Subcutaneous adipose tissue (tissue), 4 donors: ENCODE results near the gene HOXB1. TPM values are rescaled to one million over a fixed set of nuclear protein-coding genes. Genes with fewer than 3 reads are reported as not detected.

Source experiments
- total RNA-seq, 4 donors: library from RNA; depleted of rRNA; stranded (reverse); fragments of >200 nt; gene quantifications; one replicate each; pipeline ENCODE4 v1.1.0, GENCODE V29; 2016
- TF ChIP-seq, protein P1 (sequence below): fragments of 450-650 bp; IDR thresholded peaks from one replicate; pipeline ENCODE4 v1.5.1; 2016; ENCODE audit warnings: low read depth, mild to moderate bottlenecking, control low read depth, antibody characterized with exemption, moderate library complexity

HOXB1 gene
- total RNA-seq, 4 donors from 2014 or later, result not detected

DNA sequence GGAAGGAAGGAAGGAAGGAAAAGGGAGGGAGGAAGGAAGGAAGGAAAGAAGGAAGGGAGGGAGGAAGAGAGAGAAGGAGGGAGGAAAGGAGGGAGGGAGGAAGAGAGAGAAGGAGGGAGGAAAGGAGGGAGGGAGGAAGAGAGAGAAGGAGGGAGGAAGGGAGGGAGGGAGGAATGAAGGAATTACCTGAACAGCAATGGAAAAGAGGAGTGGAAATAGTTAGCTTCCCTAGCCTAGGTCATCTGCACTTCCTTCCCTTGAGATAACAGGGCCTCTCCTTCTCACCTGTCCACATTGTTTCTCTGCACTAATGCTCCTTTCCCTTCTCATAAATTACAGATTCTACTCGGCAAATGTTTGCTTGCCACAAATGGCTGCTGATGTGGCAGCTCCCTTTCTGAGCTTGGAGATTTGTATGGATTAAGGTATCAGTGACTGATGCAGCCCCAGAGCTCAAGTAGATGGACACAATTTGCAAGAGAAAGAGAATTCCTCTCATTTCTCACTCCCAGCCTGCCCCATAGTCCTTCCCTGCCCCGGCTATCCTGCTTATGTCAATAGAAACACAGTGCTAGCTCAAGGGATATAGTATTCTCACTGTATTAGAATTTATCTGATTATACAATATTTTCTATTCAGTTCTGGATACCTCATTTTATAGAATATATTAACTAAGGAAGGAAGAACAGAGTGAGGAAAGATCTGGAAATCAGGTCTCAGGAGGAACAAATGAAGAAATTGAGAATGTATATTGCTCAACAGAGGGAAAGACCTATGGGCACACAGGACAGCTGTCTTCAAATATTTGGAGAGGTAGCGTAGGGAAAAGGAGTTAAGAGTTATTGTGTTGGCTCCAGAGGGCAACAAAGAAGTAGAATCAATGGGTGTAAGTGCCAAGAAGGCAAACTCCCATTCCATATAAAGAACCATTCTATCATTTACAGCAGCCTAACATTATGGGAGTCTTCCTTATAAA is 14.6 kb downstream of the HOXB1 start:
- TF ChIP-seq, protein P1, sequence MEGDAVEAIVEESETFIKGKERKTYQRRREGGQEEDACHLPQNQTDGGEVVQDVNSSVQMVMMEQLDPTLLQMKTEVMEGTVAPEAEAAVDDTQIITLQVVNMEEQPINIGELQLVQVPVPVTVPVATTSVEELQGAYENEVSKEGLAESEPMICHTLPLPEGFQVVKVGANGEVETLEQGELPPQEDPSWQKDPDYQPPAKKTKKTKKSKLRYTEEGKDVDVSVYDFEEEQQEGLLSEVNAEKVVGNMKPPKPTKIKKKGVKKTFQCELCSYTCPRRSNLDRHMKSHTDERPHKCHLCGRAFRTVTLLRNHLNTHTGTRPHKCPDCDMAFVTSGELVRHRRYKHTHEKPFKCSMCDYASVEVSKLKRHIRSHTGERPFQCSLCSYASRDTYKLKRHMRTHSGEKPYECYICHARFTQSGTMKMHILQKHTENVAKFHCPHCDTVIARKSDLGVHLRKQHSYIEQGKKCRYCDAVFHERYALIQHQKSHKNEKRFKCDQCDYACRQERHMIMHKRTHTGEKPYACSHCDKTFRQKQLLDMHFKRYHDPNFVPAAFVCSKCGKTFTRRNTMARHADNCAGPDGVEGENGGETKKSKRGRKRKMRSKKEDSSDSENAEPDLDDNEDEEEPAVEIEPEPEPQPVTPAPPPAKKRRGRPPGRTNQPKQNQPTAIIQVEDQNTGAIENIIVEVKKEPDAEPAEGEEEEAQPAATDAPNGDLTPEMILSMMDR, result no peak

DNA sequence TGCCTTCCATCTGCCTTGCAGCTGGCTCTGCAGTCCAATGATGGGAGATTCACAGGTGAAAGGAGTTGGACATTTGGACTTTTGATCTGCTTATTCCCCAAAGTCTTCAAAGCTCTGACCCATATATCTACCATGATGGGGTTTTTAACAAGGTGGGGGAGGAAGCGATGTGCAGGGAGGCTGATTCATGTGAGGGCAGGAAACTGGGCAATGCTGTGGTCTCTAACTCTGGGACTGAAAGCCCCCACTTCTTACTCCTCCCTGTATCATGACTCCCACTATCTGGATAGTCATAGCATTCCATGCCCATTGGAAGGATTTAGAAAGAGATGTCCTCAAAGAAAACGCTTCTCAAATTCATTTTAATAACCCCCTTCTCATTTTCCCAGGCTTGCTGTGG is 16.3 kb downstream of the HOXB1 start:
- TF ChIP-seq, protein P1, result no peak

DNA sequence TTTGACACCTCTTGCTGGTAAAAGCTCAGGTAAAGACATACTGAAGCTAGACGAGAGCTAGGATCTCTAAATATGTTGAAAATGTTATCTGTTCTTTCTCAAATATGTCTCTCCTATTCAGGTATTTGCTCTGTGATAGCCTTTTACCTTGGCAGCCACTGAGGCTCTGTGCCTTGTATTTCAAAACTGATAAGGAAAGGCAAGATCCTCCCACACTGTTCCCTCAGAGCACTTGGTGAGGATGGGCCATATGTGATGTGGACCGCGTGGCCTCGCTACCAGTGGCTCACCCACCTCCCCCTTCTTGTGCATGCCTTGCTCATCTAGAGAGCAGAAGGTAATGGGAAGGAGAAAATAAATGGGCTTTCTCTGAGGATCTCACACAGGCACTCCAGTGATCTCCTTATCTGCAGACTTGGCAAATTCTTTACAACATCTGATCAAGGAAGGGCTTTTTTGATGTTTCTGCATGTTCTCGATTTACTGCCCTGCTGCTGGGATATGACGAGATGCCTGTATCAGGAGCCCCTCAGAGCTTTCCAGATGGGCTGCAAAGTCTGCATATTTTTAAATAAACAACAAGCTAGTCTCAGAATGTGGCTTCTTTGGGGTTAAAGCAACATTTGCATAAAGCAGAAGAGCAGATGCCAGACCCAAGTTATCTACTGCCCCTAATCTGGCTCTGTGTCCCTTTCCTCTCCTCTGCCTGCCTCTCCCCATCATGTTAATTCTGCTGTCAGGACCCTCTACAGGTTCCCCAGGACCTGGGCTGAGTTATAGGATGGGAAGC is 16.9 kb downstream of the HOXB1 start:
- TF ChIP-seq, protein P1, result no peak

DNA sequence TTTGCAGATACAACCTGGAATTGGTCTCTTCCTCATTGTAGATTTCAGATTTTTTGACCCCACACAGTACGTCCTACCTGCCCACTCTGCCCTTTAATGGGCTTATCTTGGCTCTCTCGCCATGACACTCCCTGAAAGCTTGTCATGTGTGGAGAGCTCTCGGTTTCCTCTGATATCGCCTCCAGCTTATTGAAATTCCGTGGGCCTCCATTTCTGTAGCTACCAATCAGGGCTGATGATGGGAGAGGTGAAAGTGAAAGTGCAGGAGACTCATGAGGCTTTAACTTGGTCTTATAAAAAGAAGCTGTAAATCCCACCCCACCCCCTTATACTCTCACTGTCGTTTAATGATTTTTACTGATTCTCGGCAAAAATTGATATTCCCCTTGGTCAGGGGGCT is 17.7 kb downstream of the HOXB1 start:
- TF ChIP-seq, protein P1, result no peak

DNA sequence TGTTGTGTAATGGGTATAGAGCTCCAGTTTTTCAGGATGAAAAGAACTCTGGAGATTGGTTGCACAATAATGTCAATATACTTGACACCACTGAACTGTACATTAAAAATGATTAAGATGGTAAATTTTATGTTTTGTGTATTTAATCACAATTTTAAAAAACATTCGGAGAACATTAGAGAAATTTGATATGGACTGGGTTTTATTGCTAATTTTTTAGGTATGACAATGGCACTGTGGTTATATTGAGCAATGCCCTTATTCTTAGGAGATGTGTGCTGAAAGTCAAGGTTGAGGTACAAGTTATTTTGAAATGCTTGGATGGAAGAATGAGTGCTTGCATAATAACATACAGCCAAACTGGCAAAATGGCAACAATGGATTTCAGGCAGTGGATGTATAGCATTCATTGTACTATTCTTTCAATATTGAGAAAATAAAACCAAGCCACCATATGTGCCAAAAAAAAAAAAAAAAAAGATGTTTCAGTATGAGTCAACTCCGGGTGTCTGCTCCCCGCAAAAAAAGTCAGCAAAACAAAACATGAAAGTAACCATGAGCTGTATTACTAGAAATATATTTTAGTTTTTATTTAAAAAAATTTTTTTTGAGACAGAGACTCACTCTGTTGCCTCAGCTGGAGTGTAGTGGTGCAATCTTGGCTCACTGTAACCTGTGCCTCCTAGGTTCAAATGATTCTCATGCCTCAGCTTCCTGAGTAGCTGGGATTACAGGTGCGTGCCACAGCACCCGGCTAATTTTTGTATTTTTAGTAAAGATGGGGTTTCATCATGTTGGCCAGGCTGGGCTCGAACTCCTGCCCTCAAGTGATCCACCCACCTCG is 19.8 kb downstream of the HOXB1 start:
- TF ChIP-seq, protein P1, result no peak

DNA sequence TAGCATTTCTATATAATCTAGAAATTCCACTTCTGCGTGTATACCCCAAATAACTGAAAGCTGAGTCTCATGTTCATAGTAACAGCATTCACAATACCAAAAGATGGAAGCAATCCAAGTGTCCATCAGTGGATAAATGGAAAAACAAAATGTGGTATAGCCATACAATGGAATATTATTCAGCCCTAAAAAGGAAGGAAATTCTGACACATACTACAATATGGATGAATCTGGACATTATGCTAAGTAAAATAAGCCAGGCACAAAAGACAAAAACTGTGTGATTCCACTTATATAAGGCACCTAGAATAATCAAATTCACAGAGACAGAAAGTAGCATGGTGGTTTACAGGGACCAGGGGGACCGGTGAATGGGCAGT is 20.4 kb downstream of the HOXB1 start:
- TF ChIP-seq, protein P1, result no peak
